GM18498 (cell line): ENCODE data around the gene CGRRF1.

Experiments
- ATAC-seq: cut with Tn5 transposase; IDR thresholded peaks from one replicate; pipeline ENCODE4 v1.9.1; 2021; ENCODE audit warnings: mild to moderate bottlenecking, moderate library complexity; ENCODE audit not compliant: unreplicated experiment

The CGRRF1 gene

GRCh38 chr14:54538055-54538454, 28.3 kb downstream of the CGRRF1 start:
- ATAC-seq = no peak

GRCh38 chr14:54547583-54547982, 37.9 kb downstream of the CGRRF1 start:
- no peak for ATAC-seq

GRCh38 chr14:54548491-54548890, 38.8 kb downstream of the CGRRF1 start:
- ATAC-seq = no peak

GRCh38 chr14:54549862-54550261, 40.2 kb downstream of the CGRRF1 start:
- no peak for ATAC-seq

GRCh38 chr14:54550514-54550913, 40.8 kb downstream of the CGRRF1 start:
- no peak for ATAC-seq

GRCh38 chr14:54554401-54554800, 44.7 kb downstream of the CGRRF1 start:
- no peak for ATAC-seq

GRCh38 chr14:54555651-54556050, 45.9 kb downstream of the CGRRF1 start:
- ATAC-seq = no peak

GRCh38 chr14:54556535-54556934, 46.8 kb downstream of the CGRRF1 start:
- ATAC-seq = no peak

GRCh38 chr14:54562334-54562733, 52.6 kb downstream of the CGRRF1 start:
- ATAC-seq = no peak

GRCh38 chr14:54564071-54564867, 54.6 kb downstream of the CGRRF1 start:
- ATAC-seq = no peak

- ATAC-seq = peak; percentile 40
These were observed 55.4 kb downstream of the CGRRF1 start for GRCh38 chr14:54564868-54565784.

- ATAC-seq = peak; percentile 63
These were observed 56.2 kb downstream of the CGRRF1 start for GRCh38 chr14:54565785-54566409.

- ATAC-seq = peak; percentile 42
These were observed 56.9 kb downstream of the CGRRF1 start, which contains the start of gene SAMD4A for GRCh38 chr14:54566410-54567223. TSS of gene SAMD4A (plus strand) at chr14:54567128. CDS start at chr14:54567917, 789 bp downstream.

GRCh38 chr14:54567224-54567638, 57.5 kb downstream of the CGRRF1 start:
- ATAC-seq = no peak

- ATAC-seq = no peak
These were observed 58.2 kb downstream of the CGRRF1 start for GRCh38 chr14:54567639-54568561.

GRCh38 chr14:54568821-54569595, 59.3 kb downstream of the CGRRF1 start:
- no peak for ATAC-seq

- no peak for ATAC-seq
These were observed 60.3 kb downstream of the CGRRF1 start for GRCh38 chr14:54570047-54570446.

GRCh38 chr14:54570631-54571415, 61.1 kb downstream of the CGRRF1 start:
- no peak for ATAC-seq
